Testis (tissue), 2 donors: ENCODE results near the gene DIAPH1.

Source experiments
- CTCF ChIP-seq, 3 experiments: fragments of 450-650 bp in 2 of 3; fragments of 200-600 bp in 1 of 3; sonication (generic) in 1 of 3; IDR thresholded peaks; one replicate each; pipeline ENCODE4 v1.5.1; 2016 to 2019; ENCODE audit warnings: antibody characterized with exemption in 3 of 3, mild to moderate bottlenecking in 2 of 3, moderate library complexity in 1 of 3
- POLR2A ChIP-seq: fragments of 450-650 bp; IDR thresholded peaks from one replicate; pipeline ENCODE4 v1.6.1; 2017; ENCODE audit warnings: antibody characterized with exemption, mild to moderate bottlenecking, moderate library complexity

GRCh38 chr5:141650851-141651727 is 32.3 kb upstream of the DIAPH1 start, which contains the start of gene FCHSD1:
- TF ChIP-seq CTCF (IDR thresholded peaks at IDR 0.05) (no peak), POLR2A (no peak)
